ENCODE measurements around the gene TCL1B.
"Not testable (repeated sequence)": the region's sequence is repeated elsewhere in the genome, so short reads cannot be mapped to it uniquely, and the experiment has no call there.

Gene TCL1B

DNA sequence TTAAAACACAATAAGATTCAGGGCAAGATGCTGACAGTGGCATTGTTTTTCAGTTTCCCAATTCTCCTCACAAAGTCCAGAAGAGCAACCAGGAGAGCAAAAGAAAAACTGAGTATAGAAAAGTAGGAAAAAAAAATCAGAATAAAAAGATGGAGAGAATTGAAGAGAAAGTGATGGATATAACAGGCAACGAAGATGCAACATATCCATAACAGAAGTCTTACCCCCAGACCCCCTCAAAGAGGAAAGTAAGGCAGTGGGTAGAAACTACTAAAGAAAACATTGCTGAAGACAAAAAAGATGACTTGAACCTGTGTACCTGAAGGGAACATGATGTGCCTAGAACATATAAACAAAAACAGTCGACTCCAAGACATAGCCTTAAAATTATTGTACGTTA lies 17.1 kb downstream of the TCL1B start:
- DNase-seq (ENCODE audit: low read depth in 2 of 2), result no peak

DNA sequence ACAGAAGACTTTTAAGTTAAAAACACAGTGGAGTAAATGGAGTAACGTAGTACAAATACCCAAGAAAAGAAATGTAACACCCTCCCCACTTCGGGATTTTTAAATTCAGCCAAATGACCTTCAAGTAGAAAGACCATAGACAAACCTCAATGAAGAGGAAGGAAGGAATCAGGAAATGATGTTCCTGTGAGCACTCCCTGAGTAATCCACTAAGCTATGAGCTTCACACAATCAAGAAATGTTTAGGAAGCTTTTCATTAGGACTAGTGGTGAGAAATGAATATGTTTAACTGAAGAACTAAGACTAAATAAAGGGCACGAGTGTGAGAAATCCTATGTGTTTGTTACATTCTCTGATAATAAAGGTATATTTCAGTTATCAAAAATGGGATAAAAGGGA lies 17.6 kb downstream of the TCL1B start:
- DNase-seq (ENCODE audit: low read depth in 2 of 2), result no peak

DNA sequence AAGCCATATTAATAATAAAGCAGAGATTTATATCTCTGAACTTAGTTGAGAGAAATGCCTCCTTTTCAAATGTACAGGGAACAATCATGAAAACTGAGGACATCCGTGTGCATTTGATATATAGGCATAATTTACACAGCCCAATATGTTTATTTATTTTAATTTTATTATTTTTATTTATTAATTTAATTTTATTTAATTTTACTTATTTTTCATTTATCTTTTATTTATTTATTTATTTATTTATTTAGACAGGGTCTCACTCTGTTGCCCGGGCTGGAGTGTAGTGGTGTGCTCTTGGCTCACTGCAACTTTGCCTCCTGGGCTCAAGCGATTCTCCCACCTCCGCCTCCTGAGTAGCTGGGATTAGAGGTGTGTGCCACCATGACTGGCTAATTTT lies 19.3 kb downstream of the TCL1B start:
- no peak for DNase-seq (ENCODE audit: low read depth in 2 of 2)

DNA sequence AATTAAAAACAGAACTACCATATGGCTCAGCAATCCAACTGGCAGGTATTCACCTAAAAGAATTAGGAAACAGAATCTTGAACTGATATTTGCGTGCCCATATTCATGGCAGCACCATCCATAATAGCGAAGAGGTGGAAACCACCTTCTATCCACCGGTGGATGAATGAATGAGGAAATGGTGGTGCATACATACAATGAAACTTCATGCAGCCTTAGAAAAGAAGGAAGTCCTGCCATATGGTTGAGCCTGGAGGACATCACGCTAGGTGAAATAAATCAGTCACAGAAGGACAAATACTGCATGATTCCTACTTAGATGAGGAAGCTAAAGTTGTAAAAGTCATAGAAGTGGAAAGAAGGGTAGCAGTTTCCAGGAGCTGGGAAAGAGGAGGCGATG lies 21.1 kb downstream of the TCL1B start:
- DNase-seq (ENCODE audit: low read depth in 2 of 2), result no peak

- DNase-seq (ENCODE audit: low read depth in 2 of 2), result no peak
These were observed 23.9 kb downstream of the TCL1B start for GRCh38 chr14:95710106-95710505.

DNA sequence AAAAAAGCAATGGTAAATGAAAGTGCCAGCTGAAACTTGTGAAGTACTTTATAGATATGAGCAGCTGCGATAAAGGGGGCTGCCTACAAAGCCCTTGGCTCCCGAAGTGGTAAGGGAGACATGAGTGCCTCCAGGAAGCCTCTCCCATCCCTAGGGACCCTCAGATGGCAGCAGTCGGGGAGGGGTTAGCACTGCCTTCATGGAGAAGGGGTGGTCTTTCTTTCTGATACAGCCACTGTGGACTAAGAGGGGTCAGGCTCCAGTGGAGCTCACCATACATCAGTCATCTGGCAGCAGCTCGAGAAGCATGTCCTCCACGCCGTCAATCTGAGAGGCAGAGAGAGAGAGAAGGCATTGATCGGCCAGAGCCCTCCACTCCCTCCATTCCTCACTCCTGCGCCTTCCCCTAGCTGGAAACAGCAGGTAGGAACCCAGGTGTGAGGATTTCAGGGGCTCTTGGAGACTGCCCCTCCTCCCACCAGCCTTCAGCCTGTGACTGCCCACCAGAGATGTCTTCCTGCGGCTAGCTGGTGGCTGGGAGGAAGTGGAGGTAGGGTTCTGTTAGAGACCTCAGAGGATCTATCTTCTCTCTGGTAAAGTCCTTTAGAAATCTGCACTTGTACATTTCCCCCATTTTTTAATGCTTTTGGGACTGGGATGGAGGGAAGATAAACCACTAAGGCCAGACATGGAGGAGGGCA lies 25.4 kb downstream of the TCL1B start:
- DNase-seq (ENCODE audit: low read depth in 2 of 2), result no peak

GRCh38 chr14:95712398-95712797 lies 26.2 kb downstream of the TCL1B start:
- DNase-seq (ENCODE audit: low read depth in 2 of 2), result no peak

DNA sequence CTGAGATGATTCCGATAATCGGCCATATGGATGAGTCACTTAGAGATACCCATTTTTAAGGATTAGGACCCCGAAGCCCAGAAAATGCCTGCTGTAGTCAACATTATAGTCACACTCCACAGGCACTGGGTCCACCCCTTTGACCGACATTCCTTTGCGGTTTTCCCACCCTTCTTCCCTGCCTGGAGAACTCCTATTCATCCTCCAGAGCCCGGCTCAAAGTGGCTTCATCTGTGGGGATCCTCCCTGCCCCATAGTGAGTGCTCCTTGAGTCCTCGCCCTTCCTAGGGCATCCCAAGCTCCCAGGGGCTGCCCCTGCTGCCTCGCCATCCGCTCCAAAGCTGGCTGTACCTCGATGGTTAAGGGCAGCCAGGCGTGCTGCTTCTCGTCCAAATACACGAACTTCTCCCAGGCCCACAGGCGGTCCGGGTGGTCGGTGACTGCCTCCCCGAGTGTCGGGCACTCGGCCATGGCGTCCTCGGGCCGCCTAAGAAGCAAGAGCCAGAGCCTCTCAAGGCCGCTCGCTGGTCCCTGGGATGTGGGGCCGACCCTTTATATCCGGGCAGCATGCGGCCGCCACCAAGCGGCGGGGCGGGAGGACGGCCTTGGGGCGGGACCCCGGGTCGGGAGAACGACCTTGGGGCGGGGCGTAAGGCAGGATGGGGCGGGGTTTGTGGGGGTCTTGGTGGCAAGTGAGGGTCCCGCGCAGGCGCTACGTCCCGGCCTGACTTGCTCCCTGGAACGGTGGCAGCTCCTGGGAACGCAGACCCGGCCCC lies 27.6 kb downstream of the TCL1B start, which contains the start of gene TCL1A:
TSS of gene TCL1A (minus strand) at position 530 of the 776 bp plus-strand sequence. CDS start at position 471, 59 bp downstream.
- DNase-seq (ENCODE audit: low read depth in 2 of 2), result no peak

DNA sequence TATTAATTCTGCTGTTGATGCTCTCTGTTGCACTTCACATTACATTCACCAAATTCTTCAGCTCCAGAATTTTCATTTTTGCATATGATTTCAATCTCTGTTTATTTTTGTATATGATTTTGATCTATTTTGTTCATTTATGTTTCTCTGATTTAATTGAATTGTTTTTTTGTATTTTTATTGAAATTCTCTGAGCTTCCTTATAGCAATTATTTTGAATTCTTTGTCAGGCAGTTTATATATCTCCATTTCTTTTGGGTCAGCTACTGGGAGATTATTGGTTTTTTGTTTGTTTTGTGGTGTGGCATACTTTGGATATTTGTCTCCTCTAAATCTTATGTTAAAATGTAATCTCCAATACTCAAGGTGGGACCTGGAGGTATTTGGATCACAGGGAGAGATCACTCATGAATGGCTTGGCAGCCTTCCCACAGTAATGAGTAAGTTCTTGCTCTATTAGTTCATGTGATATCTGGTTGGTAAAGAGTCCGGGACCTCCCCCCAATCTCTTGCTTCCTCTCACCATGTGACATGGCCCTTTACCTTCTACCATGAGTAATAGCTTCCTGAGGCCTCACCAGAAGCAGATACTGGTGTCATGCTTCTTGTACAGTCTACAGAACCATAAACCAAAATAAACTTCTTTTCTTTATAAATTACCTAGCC lies 36.4 kb downstream of the TCL1B start:
- DNase-seq (ENCODE audit: low read depth in 2 of 2), result no peak

GRCh38 chr14:95725685-95726336 lies 39.6 kb downstream of the TCL1B start:
- no peak for DNase-seq (ENCODE audit: low read depth in 2 of 2)

- DNase-seq (ENCODE audit: low read depth in 2 of 2), result no peak
These were observed 41.0 kb downstream of the TCL1B start for GRCh38 chr14:95727056-95727700.

DNA sequence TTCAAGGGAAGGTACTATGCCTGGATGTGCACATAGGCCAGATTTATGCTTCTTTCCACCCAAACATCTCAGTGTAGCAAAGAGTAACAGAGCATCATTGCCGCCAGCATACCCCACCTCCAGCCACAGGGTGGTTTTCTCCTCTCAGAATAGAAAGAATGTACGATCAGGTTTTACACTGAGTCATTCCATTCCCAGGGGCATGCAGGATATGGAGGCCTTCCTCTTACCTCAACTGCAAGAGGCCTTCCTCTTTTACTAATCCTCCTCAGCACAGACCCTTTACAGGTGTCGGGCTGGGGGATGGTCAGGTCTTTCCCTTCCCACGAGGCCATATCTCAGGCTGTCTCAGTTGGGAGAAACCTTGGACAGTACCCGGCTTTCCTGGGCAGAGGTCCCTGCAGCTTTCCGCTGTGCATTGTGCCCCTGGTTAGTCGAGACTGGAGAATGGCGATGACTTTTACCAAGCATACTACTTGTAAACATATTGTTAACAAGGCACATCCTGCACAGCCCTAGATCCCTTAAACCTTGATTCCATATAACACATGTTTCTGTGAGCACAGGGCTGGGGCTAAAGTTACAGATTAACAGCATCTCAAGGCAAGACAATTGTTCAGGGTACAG lies 43.3 kb downstream of the TCL1B start:
- not testable (repeated sequence) for DNase-seq (ENCODE audit: low read depth in 2 of 2)

- no peak for DNase-seq (ENCODE audit: low read depth in 2 of 2)
These were observed 43.9 kb downstream of the TCL1B start for GRCh38 chr14:95730126-95730525.

DNA sequence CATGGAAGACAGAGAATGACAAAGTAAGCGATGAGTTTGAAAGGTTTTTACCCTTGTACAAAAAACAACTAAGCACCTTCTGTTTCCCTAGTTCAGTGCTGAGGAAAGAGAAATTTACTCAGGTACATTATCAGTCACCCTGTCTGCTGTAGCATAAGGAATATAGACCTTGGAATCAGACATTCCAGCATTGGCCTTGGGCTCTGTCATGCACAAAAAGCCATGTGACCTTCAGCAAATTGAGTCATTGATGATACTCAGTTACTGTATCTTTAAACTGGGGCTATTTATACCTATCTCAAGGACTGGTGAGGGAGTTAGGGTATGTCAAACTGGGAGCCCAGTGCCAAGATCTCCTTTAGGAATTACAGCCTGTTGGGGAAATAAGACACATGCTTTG lies 47.0 kb downstream of the TCL1B start:
- no peak for DNase-seq (ENCODE audit: low read depth in 2 of 2)

GRCh38 chr14:95739356-95739755 lies 53.1 kb downstream of the TCL1B start:
- no peak for DNase-seq (ENCODE audit: low read depth in 2 of 2)

DNA sequence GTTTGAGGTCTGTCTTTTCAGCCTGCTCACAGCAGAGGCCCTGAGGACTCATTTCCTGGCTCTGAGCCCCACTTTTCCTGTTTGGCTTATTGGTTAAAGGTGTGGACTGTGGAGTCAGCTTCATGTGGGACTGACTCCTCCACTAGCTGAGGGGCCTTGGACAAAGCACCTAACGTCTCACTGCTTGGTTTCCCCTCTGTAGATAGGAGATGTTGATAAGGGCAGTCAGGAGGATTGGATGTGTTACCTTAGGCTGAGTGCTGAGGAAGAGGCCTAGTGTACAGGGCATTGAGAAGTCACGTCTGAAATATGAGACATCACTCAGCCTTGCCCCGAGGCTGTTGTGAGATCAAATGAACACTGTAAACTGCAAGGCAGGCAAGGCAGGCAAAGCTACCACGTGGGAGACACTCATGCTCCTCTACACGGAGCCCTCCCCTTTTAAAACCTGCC lies 54.8 kb downstream of the TCL1B start:
- DNase-seq (ENCODE audit: low read depth in 2 of 2), result no peak

DNA sequence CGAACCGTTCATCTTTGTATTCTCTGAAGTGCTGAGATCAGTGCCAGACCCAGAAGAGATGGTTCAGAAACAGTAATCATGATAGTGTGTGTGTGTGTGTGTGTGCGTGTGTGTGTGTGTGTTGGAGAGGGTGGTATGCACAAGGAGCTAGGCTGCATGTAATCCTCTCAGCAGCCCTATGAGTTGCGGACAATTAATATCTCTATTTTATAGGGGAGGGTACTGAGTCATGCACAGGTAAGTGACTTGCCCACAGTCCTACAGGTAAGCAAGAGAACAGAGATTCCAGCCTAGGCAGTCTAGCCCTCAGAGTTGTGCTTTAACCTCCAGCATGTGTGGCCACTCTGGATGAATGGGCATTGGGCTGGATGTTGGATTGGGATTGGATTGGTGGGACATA lies 55.6 kb downstream of the TCL1B start:
- no peak for DNase-seq (ENCODE audit: low read depth in 2 of 2)

All from fibroblast of skin of left biceps (primary cell).